ENCODE data around the gene B3GNT5. TPM values are rescaled to one million over a fixed set of nuclear protein-coding genes. Genes with fewer than 3 reads are reported as not detected.

The B3GNT5 gene
- total and polyA plus RNA-seq, 9 of the 15 experiments (the other 6 are each of a cell fraction or from before 2014, with no cell fraction given), result 8.8 to 23.8 (median 14.4) TPM

- no peaks in the 10 kb centered on the region for H3K9me1 ChIP-seq (ENCODE audit: control insufficient read depth, insufficient read depth, low read length)
- no peaks in the 10 kb centered on the region for H3K36me3 ChIP-seq (ENCODE audit: control insufficient read depth, insufficient read depth, low read length)
- no peak overlapping the region for H3K27ac ChIP-seq (ENCODE audit: extremely low read depth, low read depth, low read length)
- intact Hi-C loops (cut with micrococcal nuclease) (no loop called here), in situ Hi-C loops (cut with MboI) (no loop called here)
- H3K27me3 ChIP-seq (ENCODE audit: control insufficient read depth in 2 of 2, insufficient read depth in 2 of 2, low read length in 2 of 2), result no peaks in the 10 kb centered on the region
- no peak overlapping the region for H3K4me3 ChIP-seq
- H4K20me1 ChIP-seq (replicated peaks; ENCODE audit: control insufficient read depth, insufficient read depth, low read length), result no peaks in the 10 kb centered on the region
- no peak for ATAC-seq
- peaks cover 8% of the 10 kb centered on the region for H3K9me3 ChIP-seq (replicated peaks; ENCODE audit: control insufficient read depth, insufficient read depth, low read depth, low read length)
- ChIA-PET POLR2A (interaction anchor here (1.1 kb wide), 1 partner anchor 14 kb away, joined by 5 read pairs; the partner anchor contains the start of gene B3GNT5), CTCF (ENCODE audit: low intra/inter-chr PET ratio) (no interaction called here)
- H3K4me1 ChIP-seq (replicated peaks in 1 of 2; ENCODE audit: control insufficient read depth in 2 of 2, insufficient read depth in 2 of 2, low read length in 2 of 2), result no peaks in the 10 kb centered on the region
- no peak for DNase-seq (ENCODE audit: extremely low read depth in 1 of 4, low spot score in 3 of 4)
- H3K79me2 ChIP-seq (ENCODE audit: control insufficient read depth, insufficient read depth, low read length), result no peaks in the 10 kb centered on the region
- FAIRE-seq, result no peak
- no peak overlapping the region for H2AFZ ChIP-seq (ENCODE audit: low read depth, low read length)
- no peak overlapping the region for H3K4me2 ChIP-seq (ENCODE audit: insufficient read depth, low read length)
- 42% methylated on average over 5 of the region's 5 CpGs for whole genome bisulfite sequencing (ENCODE audit: insufficient coverage, low coverage, missing lambda C conversion rate)
- no peak overlapping the region for H3K9ac ChIP-seq (ENCODE audit: insufficient read depth in 1 of 2, low read depth in 2 of 2, low read length in 2 of 2)
- BruUV-seq (replicated peaks), result no TSS peak
- TF ChIP-seq CLOCK (CRISPR knock-in tag; IDR thresholded peaks at IDR 0.05; ENCODE audit: borderline replicate concordance), result no peak
- TF ChIP-seq HOXB6 (CRISPR knock-in tag; IDR thresholded peaks at IDR 0.05; ENCODE audit: borderline replicate concordance), result no peak
- no peak for TF ChIP-seq RBM34 (IDR thresholded peaks at IDR 0.05; ENCODE audit: borderline replicate concordance, insufficient read depth, low read length)
- no peak for TF ChIP-seq SIN3B (IDR thresholded peaks at IDR 0.05; ENCODE audit: low read depth)
- TF ChIP-seq GTF2B (IDR thresholded peaks at IDR 0.05; ENCODE audit: extremely low read depth, insufficient read length), result no peak
- no peak for TF ChIP-seq NR4A1 (CRISPR knock-in tag; IDR thresholded peaks at IDR 0.05)
- TF ChIP-seq NR4A1 (tag; IDR thresholded peaks at IDR 0.05), result no peak
- TF ChIP-seq FOXA1 (IDR thresholded peaks at IDR 0.05; ENCODE audit: borderline replicate concordance), result no peak
- TF ChIP-seq U2AF2 (optimal IDR thresholded peaks at IDR 0.05; ENCODE audit: low read depth, low read length), result no peak
- TF ChIP-seq CBX3 (IDR thresholded peaks at IDR 0.05; ENCODE audit: borderline replicate concordance in 1 of 2, low read length in 2 of 2), result no peak
- TF ChIP-seq GABPA (tag; conservative IDR thresholded peaks at IDR 0.05; ENCODE audit: low read depth), result no peak
- no peak for TF ChIP-seq PCBP2 (IDR thresholded peaks at IDR 0.05; ENCODE audit: low read depth, low read length, poor library complexity, severe bottlenecking)
- no peak for TF ChIP-seq TRIM28 (IDR thresholded peaks at IDR 0.05)
- no peak for TF ChIP-seq ID3 (CRISPR knock-in tag; IDR thresholded peaks at IDR 0.05)
- TF ChIP-seq ID3 (tag; IDR thresholded peaks at IDR 0.05), result no peak
- no peak for TF ChIP-seq MTA1 (IDR thresholded peaks at IDR 0.05; ENCODE audit: borderline replicate concordance)
- TF ChIP-seq MYBL2 (IDR thresholded peaks at IDR 0.05; ENCODE audit: low read depth), result no peak
- TF ChIP-seq MYBL2 (CRISPR knock-in tag; IDR thresholded peaks at IDR 0.05; ENCODE audit: borderline replicate concordance), result no peak
- TF ChIP-seq MITF (IDR thresholded peaks at IDR 0.05), result no peak
- no peak for TF ChIP-seq FOS (IDR thresholded peaks at IDR 0.05; ENCODE audit: extremely low read depth, insufficient read length)
These were observed 14.0 kb upstream of the B3GNT5 start for GRCh38 chr3:183239046-183239445.
